Stimulated activated effector memory CD8-positive, alpha-beta T cell treated with anti-CD3 and anti-CD28 coated beads, Interleukin-12 subunit alpha, Interleukin-12 subunit beta, amount 100 ng/mL, for 72 hours (primary cell): Measurements from ENCODE around the gene CDC42EP3.

Experiments
- ATAC-seq: fragments of 150-1000 bp; cut with Tn5 transposase; 2 replicates; pipeline ENCODE4 v1.10.0; 2021
- DNase-seq, 2 donors: peaks; one replicate each; pipeline ENCODE4 v3.0.0; 2021 to 2022; ENCODE audit warnings: low spot score in 2 of 2
- H3K27ac Mint-ChIP-seq: one replicate; pipeline ENCODE4 v1.8.0; 2022; ENCODE audit warnings: mild to moderate bottlenecking, mixed read lengths
- H3K36me3 Mint-ChIP-seq: one replicate; pipeline ENCODE4 v1.8.0; 2022; ENCODE audit warnings: mild to moderate bottlenecking, mixed read lengths
- H3K4me1 Mint-ChIP-seq: one replicate; pipeline ENCODE4 v1.8.0; 2022; ENCODE audit warnings: mixed read lengths
- H3K4me3 Mint-ChIP-seq: one replicate; pipeline ENCODE4 v1.8.0; 2022; ENCODE audit warnings: mild to moderate bottlenecking, mixed read lengths
- H3K9me3 Mint-ChIP-seq: one replicate; pipeline ENCODE4 v1.8.0; 2022; ENCODE audit warnings: mixed read lengths

CDC42EP3 gene

GRCh38 chr2:37689751-37690150 lies 18.3 kb upstream of the CDC42EP3 start:
- no peak for ATAC-seq

GRCh38 chr2:37688771-37689468 lies 17.5 kb upstream of the CDC42EP3 start:
- Mint-ChIP-seq H3K4me1 (peaks cover 26% of the 10 kb centered on the region), H3K36me3 (no peaks in the 10 kb centered on the region), H3K27ac (no peak overlapping the region), H3K9me3 (peaks cover 6% of the 10 kb centered on the region), H3K4me3 (no peak overlapping the region)
- ATAC-seq (no peak), DNase-seq (no peak)

More at GRCh38 chr2:37689751-37690150, 18.3 kb upstream of the CDC42EP3 start:
- Mint-ChIP-seq H3K27ac (no peak overlapping the region), H3K4me3 (no peak overlapping the region), H3K36me3 (no peaks in the 10 kb centered on the region), H3K9me3 (peaks cover 5% of the 10 kb centered on the region), H3K4me1 (peaks cover 18% of the 10 kb centered on the region)
- DNase-seq: no peak

- Mint-ChIP-seq H3K27ac (no peak overlapping the region), H3K4me1 (peaks cover 41% of the 10 kb centered on the region), H3K4me3 (no peak overlapping the region), H3K36me3 (no peaks in the 10 kb centered on the region), H3K9me3 (peaks cover 9% of the 10 kb centered on the region)
- ATAC-seq (peak; percentile 85), DNase-seq (no peak)
Observed at GRCh38 chr2:37686792-37687526, 15.5 kb upstream of the CDC42EP3 start.

GRCh38 chr2:37684809-37685208 lies 13.4 kb upstream of the CDC42EP3 start:
- ATAC-seq (no peak), DNase-seq (no peak)
- H3K4me1 Mint-ChIP-seq: peaks cover 41% of the 10 kb centered on the region
- H3K36me3 Mint-ChIP-seq: no peaks in the 10 kb centered on the region
- H3K9me3 Mint-ChIP-seq: peaks cover 9% of the 10 kb centered on the region
- no peak overlapping the region for H3K4me3 Mint-ChIP-seq
- H3K27ac Mint-ChIP-seq: no peak overlapping the region

GRCh38 chr2:37683921-37684780 lies 12.7 kb upstream of the CDC42EP3 start:
- H3K4me3 Mint-ChIP-seq: peak overlapping the region; percentile 34
- peak overlapping the region; percentile 93 for H3K27ac Mint-ChIP-seq
- peaks cover 41% of the 10 kb centered on the region for H3K4me1 Mint-ChIP-seq
- H3K36me3 Mint-ChIP-seq: no peaks in the 10 kb centered on the region
- ATAC-seq (peak; percentile 93), DNase-seq (no peak)
- H3K9me3 Mint-ChIP-seq: peaks cover 9% of the 10 kb centered on the region

GRCh38 chr2:37683241-37683640 lies 11.8 kb upstream of the CDC42EP3 start:
- peaks cover 9% of the 10 kb centered on the region for H3K9me3 Mint-ChIP-seq
- H3K4me1 Mint-ChIP-seq: peaks cover 36% of the 10 kb centered on the region
- DNase-seq (no peak), ATAC-seq (no peak)
- H3K27ac Mint-ChIP-seq: peak overlapping the region; percentile 93
- no peak overlapping the region for H3K4me3 Mint-ChIP-seq
- H3K36me3 Mint-ChIP-seq: no peaks in the 10 kb centered on the region

GRCh38 chr2:37682473-37682872 lies 11.0 kb upstream of the CDC42EP3 start:
- DNase-seq (no peak), ATAC-seq (no peak)
- H3K4me1 Mint-ChIP-seq: peaks cover 28% of the 10 kb centered on the region
- H3K27ac Mint-ChIP-seq: peak overlapping the region; percentile 93
- no peaks in the 10 kb centered on the region for H3K36me3 Mint-ChIP-seq
- peaks cover 7% of the 10 kb centered on the region for H3K9me3 Mint-ChIP-seq
- H3K4me3 Mint-ChIP-seq: no peak overlapping the region

GRCh38 chr2:37681587-37681986 lies 10.1 kb upstream of the CDC42EP3 start:
- no peak for DNase-seq
- Mint-ChIP-seq H3K4me1 (peaks cover 29% of the 10 kb centered on the region), H3K36me3 (no peaks in the 10 kb centered on the region), H3K27ac (no peak overlapping the region), H3K4me3 (no peak overlapping the region), H3K9me3 (peaks cover 7% of the 10 kb centered on the region)
- no peak for ATAC-seq

GRCh38 chr2:37679072-37679695 lies 7.7 kb upstream of the CDC42EP3 start:
- ATAC-seq (no peak), DNase-seq (no peak)
- Mint-ChIP-seq H3K27ac (no peak overlapping the region), H3K36me3 (no peaks in the 10 kb centered on the region), H3K4me1 (peaks cover 24% of the 10 kb centered on the region), H3K9me3 (peaks cover 2% of the 10 kb centered on the region), H3K4me3 (no peak overlapping the region)

GRCh38 chr2:37676274-37676673 lies 4.8 kb upstream of the CDC42EP3 start:
- no peak for DNase-seq
- H3K27ac Mint-ChIP-seq: no peak overlapping the region
- peaks cover 12% of the 10 kb centered on the region for H3K4me1 Mint-ChIP-seq
- no peak for ATAC-seq
- H3K9me3 Mint-ChIP-seq: no peaks in the 10 kb centered on the region
- no peak overlapping the region for H3K4me3 Mint-ChIP-seq
- H3K36me3 Mint-ChIP-seq: peaks cover 5% of the 10 kb centered on the region

GRCh38 chr2:37674946-37675345 lies 3.5 kb upstream of the CDC42EP3 start:
- Mint-ChIP-seq H3K36me3 (peaks cover 18% of the 10 kb centered on the region), H3K4me3 (no peak overlapping the region), H3K27ac (no peak overlapping the region), H3K4me1 (peaks cover 21% of the 10 kb centered on the region), H3K9me3 (no peaks in the 10 kb centered on the region)
- no peak for DNase-seq
- no peak for ATAC-seq

- H3K4me1 Mint-ChIP-seq: peaks cover 38% of the 10 kb centered on the region
Observed at GRCh38 chr2:37672870-37673184, 1.4 kb upstream of the CDC42EP3 start.

GRCh38 chr2:37672104-37672869 lies 845 bp upstream of the CDC42EP3 start:
- Mint-ChIP-seq H3K27ac (peak overlapping the region; percentile 94), H3K4me3 (peak overlapping the region; percentile 94), H3K36me3 (peaks cover 34% of the 10 kb centered on the region), H3K4me1 (peaks cover 44% of the 10 kb centered on the region), H3K9me3 (no peaks in the 10 kb centered on the region)
- ATAC-seq (peak; percentile 54), DNase-seq (peak; percentile 53 to 88)

More at GRCh38 chr2:37672870-37673184, 1.4 kb upstream of the CDC42EP3 start:
- Mint-ChIP-seq H3K9me3 (no peaks in the 10 kb centered on the region), H3K27ac (peak overlapping the region; percentile 94), H3K4me3 (peak overlapping the region; percentile 94), H3K36me3 (peaks cover 32% of the 10 kb centered on the region)
- no peak for ATAC-seq
- no peak for DNase-seq

GRCh38 chr2:37671816-37672103 lies 318 bp upstream of the CDC42EP3 start:
- Mint-ChIP-seq H3K4me3 (peak overlapping the region; percentile 94), H3K27ac (peak overlapping the region; percentile 94), H3K4me1 (peaks cover 49% of the 10 kb centered on the region), H3K9me3 (no peaks in the 10 kb centered on the region), H3K36me3 (peaks cover 39% of the 10 kb centered on the region)
- DNase-seq: no peak
- ATAC-seq: peak; percentile 31
